Upper lobe of left lung (tissue), 4 donors: ENCODE measurements around the gene CDH5.

Experiments
- CTCF ChIP-seq, 6 experiments: fragments of 450-650 bp in 4 of 6; fragments of 200-600 bp in 2 of 6; sonication (generic) in 2 of 6; IDR thresholded peaks; one replicate each; pipeline ENCODE4 v1.5.1; 2016 to 2019; ENCODE audit warnings: antibody characterized with exemption in 6 of 6
- POLR2A ChIP-seq, 4 donors: fragments of 450-650 bp; IDR thresholded peaks; one replicate each; pipeline ENCODE4 v1.5.1; 2016 to 2017; ENCODE audit warnings: antibody characterized with exemption in 4 of 4, mild to moderate bottlenecking in 2 of 4

GRCh38 chr16:66390346-66391108, 24.0 kb downstream of the CDH5 start:
- TF ChIP-seq CTCF (IDR thresholded peaks at IDR 0.05) = no peak
- TF ChIP-seq POLR2A (IDR thresholded peaks at IDR 0.05) = no peak
